GM18861 (cell line): ENCODE results near the gene TMBIM1.

ENCODE experiments used
- ATAC-seq: cut with Tn5 transposase; IDR thresholded peaks from one replicate; pipeline ENCODE4 v1.9.1; 2021; ENCODE audit not compliant: unreplicated experiment

TMBIM1 gene

GRCh38 chr2:218259099-218259961 lies 33.0 kb downstream of the TMBIM1 start:
- ATAC-seq: no peak

DNA sequence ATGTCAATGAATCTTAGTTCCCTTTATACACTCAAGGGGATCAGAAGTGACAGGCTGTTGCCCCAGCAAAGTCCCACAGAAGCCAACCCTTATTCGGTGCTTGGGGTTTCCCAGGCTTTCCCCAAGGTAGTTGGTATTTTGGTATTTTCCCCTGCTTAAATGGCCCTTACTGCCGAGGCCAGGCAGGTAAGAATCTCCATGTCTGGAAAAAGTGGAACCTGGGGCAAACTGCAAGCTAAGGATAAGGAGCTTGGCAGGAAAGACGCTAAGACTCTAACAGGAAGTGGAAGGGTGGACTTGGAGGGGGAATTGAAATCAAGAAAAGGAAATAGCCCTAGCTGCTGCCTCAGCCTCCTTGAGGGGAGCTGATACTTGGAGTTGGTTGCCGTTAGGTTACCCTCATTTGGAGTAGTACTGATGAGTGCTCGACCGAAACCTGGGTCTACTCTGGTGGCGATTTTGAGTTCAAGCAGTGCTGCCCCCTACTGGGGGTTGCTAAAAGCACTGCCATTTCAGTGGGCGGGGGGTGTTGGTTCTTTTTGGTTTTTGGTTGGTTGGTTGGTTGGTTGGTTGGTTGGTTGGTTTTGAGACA lies 34.8 kb downstream of the TMBIM1 start:
- peak; percentile 65 for ATAC-seq

DNA sequence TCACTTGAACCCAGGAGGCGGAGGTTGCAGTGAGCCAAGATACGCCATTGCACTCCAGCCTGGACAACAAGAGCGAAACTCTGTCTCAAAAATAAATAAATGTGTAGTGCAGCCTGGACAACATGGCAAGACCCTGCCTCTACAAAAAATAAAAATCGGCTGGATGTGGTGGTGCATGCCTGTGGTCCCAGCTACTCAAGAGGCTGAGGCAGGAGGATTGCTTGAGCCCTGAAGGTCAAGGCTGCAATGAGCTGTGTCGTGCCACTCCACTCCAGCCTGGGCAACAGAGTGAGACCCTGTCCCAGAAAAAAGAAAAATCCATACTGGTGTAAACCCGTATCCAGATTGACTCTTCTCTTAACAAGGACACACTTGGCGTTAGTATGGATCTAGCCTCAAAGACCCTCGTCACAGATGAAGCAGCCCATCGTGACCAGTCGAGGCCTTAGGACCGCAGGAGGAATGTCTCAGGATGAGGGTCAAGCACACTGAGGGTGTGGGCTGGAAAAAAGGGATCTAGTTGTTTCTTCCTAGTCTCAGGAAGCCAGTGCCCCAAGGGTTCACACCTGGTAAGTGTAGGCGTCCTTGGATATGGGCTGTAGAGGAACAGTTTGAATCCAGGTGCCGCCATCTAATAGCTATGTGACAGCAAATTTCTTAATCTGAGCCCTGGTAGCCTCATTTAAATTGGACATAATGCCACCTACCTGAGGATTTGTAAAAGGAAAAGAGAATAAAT lies 35.5 kb downstream of the TMBIM1 start:
- ATAC-seq: no peak

- no peak for ATAC-seq
These were observed 36.9 kb downstream of the TMBIM1 start for GRCh38 chr2:218255446-218255845.

GRCh38 chr2:218253232-218253625 lies 39.1 kb downstream of the TMBIM1 start:
- ATAC-seq: no peak

DNA sequence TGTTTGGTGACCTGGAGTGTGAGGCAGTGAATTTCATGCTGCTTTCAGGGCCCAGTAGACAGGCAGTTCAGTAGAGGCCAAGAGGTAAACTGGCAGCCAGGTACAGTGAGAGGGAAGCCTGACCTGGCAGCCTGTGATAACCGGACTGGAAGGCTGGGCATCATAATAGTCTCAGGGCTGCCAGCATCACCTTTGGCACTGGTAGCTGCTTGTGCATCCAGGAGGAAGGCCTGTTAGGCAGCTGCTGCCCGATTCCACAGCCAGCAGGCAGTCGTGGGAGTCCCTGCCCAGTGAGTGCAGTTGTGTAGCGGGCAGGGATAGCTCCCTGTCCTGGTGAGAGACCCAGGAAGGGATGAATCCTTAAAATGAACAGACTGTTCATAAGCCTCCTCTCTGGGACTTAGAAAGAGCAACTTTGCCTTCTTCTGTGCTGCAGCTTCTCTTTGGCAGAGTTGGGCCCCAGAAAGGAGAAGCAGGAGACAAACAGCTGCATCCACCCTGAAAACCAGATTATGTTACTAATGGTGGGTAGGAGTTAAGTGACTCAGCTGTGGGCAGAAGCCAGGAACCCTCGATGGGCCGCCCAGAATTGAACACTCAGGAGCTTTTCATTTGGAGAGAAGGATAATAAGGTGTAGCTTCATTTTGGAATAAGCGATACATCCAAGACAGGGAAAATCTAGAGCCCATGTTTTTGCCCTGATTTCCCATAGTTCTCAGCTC lies 39.6 kb downstream of the TMBIM1 start:
- no peak for ATAC-seq

DNA sequence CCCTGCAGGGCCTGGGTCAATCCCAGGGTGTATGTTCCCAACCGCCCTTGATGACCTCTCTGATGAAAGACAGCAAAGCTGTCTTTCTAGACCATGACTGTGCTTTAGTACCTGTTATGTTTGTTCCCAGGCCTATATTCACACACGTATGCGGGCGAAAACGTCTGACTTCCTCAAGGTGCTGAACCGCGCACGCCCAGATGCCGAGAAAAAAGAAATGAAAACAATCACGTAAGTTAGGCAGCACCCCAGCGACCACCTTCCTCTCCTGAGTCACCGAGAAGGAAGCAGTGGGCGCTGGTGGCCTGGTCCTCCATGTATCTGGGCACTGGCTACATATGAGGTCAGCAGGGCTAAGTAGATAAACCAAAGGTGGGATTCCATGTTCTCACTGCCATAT lies 42.6 kb downstream of the TMBIM1 start:
- ATAC-seq: no peak

GRCh38 chr2:218245214-218245613 lies 47.1 kb downstream of the TMBIM1 start:
- ATAC-seq: no peak

DNA sequence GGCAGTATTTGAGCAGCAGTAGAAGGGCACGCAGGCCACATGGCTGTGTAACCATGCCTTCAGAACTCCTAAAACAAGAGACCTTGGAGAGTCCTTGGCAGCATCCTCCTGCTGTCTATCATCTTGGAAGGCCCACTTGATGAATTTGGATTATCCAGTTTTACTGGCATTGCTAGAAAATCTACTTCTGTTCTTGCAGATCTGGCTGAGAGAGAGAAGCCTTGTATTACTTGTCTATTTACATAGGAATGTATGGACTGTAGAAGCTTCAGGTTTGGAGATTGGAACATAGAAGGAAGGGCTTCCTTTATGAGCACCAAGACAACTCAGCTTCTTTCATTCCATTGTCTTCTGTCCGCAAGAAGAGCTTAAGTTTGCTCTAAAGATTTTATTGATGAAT lies 47.6 kb downstream of the TMBIM1 start:
- ATAC-seq: no peak

GRCh38 chr2:218244204-218244603 lies 48.1 kb downstream of the TMBIM1 start:
- ATAC-seq: no peak

- no peak for ATAC-seq
These were observed 53.4 kb downstream of the TMBIM1 start for GRCh38 chr2:218238887-218239286.

DNA sequence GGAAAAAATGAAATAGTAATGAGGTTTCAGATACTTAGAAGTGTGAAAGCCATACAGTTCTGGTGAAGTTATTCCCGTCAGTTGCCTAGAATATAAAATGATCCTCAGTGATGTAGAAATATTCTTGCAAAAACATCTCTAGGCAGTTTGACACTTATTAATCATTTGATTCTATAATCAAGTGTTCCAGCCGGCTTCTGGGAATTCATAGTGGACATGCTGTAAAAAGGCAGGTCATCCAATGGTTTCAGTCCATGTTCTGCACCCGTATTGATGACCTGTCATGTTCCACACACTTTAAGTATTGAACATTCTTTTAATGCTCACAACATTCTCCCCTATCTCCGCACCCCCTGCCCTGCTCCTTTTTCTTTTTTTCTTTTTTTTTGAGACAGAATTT lies 55.5 kb downstream of the TMBIM1 start:
- no peak for ATAC-seq

- ATAC-seq: no peak
These were observed 57.3 kb downstream of the TMBIM1 start for GRCh38 chr2:218235017-218235416.

DNA sequence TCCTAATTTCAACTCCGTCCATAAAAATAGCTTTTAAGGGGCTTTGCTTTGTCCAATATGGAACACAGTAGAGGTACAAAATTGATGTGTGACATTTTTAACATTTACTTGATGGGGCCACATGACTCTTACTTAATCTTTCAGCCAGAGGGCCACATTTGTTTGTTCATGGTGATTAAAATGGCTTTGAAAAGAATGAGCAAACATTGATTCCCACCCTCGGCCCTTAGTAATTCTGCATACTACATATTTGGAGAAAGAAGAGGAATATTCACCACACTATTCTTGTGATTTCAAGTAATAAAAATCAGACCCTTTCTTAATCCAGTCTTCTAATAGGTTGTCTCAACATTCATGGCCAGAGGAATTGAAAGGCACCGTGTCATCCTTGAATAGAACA lies 57.8 kb downstream of the TMBIM1 start:
- ATAC-seq: no peak

GRCh38 chr2:218233543-218233942 lies 58.8 kb downstream of the TMBIM1 start:
- no peak for ATAC-seq

- peak; percentile 75 for ATAC-seq
These were observed 61.4 kb downstream of the TMBIM1 start for GRCh38 chr2:218230882-218231281.

- ATAC-seq: no peak
These were observed 62.5 kb downstream of the TMBIM1 start for GRCh38 chr2:218229851-218230250.

DNA sequence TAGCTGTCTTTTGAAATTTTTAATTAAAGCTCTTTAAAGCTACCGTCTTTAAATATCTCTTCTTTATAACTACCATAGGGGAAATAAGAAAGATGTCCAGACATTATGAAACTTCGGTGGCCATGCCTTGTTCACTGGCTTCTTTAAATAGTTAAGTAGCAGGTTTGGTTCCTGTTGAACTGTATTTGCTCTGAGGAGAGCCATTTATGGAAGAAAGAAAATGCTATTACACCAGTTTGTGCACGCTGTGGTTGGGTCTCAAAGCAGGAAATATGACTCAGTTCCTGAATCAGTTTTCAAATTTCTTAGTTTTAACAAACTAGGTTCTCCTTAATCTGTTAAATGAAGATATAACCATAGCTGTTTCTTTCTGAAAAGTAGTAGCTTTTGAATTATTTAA lies 63.1 kb downstream of the TMBIM1 start:
- peak; percentile 82 for ATAC-seq

GRCh38 chr2:218228366-218229090 lies 63.8 kb downstream of the TMBIM1 start:
- no peak for ATAC-seq

- ATAC-seq: no peak
These were observed 65.4 kb downstream of the TMBIM1 start for GRCh38 chr2:218226903-218227302.
